GM12801 (cell line): ENCODE measurements around the gene ZNF579.

Source experiments
- CTCF ChIP-seq: IDR thresholded peaks from one replicate; pipeline ENCODE4 v1.5.1; 2011; ENCODE audit warnings: control low read depth; ENCODE audit not compliant: insufficient read length; ENCODE audit errors: extremely low read depth

Gene ZNF579

DNA sequence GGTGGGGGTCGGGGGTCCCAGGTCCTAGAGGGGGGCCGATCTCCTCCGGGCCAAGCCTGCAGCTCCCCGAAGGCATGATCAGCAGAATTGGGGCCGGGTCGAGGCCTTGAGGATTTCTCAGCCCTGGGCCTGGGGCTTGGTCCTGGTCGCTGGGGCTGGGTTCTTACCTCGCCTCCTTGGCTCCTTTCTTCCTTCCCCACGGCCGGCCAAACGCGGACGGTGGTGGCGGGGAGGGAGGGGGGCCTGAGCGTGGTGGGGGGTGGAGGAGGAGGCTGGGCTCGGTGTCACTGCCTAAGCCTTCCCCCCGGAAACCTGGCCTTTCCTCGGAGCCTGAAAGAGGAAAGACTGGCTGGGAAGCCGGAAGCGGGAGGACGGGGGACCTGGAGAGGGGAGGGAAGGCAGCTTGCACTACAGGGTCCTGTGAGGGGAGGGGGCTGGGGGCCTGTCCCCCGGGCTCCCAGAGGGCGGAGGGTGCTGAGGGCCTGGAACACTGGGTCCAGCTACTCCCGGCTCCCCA, at the start of gene ZNF579:
ZNF579 (minus strand) TSS at position 221 of the 517 bp plus-strand sequence. CDS start 1,209 bp downstream, outside the sequence.
- TF ChIP-seq CTCF: no peak

DNA sequence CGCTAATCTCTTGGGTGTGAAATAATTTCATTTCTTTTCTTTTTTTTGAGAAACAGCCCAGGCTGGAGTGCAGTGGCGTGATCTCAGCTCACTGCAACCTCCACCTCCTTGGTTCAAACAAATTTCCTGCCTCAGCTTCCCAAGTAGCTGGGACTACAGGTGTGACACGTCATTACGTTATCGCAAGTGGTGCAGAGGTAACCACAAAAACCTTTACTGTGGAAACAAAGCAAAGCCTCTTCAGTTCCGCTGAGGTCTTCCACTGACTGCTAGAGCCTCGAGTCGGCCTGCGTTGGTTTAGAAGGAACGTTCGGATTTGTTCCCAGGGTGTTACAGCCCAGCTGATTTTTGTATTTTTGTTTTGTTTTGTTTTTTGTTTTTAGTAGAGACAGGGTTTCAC, 45.7 kb upstream of the ZNF579 start:
- no peak for TF ChIP-seq CTCF

GRCh38 chr19:55625004-55625326, 44.3 kb upstream of the ZNF579 start:
- TF ChIP-seq CTCF: no peak

GRCh38 chr19:55624109-55625003, 43.7 kb upstream of the ZNF579 start, which contains the start of gene ZNF784:
ZNF784 (minus strand) TSS chr19:55624566; CDS start chr19:55624561, 5 bp downstream.
- no peak for TF ChIP-seq CTCF

- TF ChIP-seq CTCF: no peak
Measured at GRCh38 chr19:55623561-55623960, 42.9 kb upstream of the ZNF579 start.

DNA sequence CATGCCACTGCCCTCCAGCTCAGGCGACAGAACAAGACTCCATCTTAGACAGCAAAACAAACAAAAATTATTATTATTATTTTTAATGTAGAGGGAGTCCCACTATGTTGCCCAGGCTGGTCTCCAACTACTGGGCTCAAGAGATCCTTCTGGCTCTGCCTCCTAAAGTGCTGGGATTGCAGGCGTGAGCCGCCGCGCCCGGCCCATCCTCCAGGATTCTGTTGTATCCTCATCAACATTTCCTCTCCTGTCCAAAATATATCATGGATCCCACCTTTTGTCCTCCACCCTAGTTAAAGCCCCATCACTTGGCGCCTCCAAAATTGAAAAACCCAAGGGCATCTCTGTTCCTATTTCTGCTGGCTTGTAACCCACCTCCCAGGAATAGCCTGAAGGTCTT, 42.5 kb upstream of the ZNF579 start:
- no peak for TF ChIP-seq CTCF

- no peak for TF ChIP-seq CTCF
Measured at GRCh38 chr19:55622242-55622969, 41.8 kb upstream of the ZNF579 start.
